Measurements from ENCODE around the gene SDCCAG8.

DNA sequence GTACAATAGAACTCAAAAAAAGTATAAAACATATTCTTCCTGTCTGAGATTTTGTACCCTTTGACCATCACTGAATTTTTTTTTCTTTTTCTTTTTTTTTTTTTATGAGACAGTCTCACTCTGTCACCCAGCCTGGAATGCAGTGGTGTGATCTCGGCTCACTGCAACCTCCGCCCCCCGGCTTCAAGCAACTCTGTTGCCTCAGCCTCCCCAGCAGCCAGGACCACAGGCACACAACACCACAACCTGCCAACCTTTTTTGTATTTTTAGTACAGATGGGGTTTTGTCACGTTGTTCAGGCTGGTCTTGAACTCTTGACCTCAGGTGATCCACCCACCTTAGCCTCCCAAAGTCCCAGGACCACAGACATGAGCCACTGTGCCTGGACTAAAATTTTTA is 10.4 kb downstream of the SDCCAG8 start:
- TF ChIP-seq CTCF (IDR thresholded peaks at IDR 0.05; ENCODE audit: low read depth, low read length) (no peak), EZH2phosphoT487 (IDR thresholded peaks at IDR 0.05; ENCODE audit: low read depth) (no peak)
